Parathyroid adenoma (tissue), 2 donors: ENCODE measurements around the gene TCF25.

Source experiments
- H2AFZ ChIP-seq: fragments of 300-600 bp; sonication (generic); one replicate; pipeline ENCODE4 v1.7.0; 2017; ENCODE audit warnings: antibody characterized with exemption, mild to moderate bottlenecking
- H3K27ac ChIP-seq: fragments of 300-600 bp; sonication (generic); one replicate; pipeline ENCODE4 v1.7.0; 2017
- H3K27me3 ChIP-seq: fragments of 300-600 bp; sonication (generic); one replicate; pipeline ENCODE4 v1.7.0; 2017; ENCODE audit warnings: low read length; ENCODE audit not compliant: control insufficient read depth, insufficient read depth
- H3K36me3 ChIP-seq: fragments of 300-600 bp; sonication (generic); one replicate; pipeline ENCODE4 v1.7.0; 2017; ENCODE audit warnings: low read length; ENCODE audit not compliant: control insufficient read depth, insufficient read depth
- H3K4me1 ChIP-seq: fragments of 300-600 bp; sonication (generic); one replicate; pipeline ENCODE4 v1.7.0; 2017; ENCODE audit warnings: control low read depth
- H3K4me2 ChIP-seq: fragments of 300-600 bp; sonication (generic); one replicate; pipeline ENCODE4 v1.7.0; 2017; ENCODE audit warnings: low read length
- H3K4me3 ChIP-seq: fragments of 300-600 bp; sonication (generic); one replicate; pipeline ENCODE4 v1.7.0; 2017; ENCODE audit warnings: low read depth, low read length
- H3K79me2 ChIP-seq: fragments of 300-600 bp; sonication (generic); one replicate; pipeline ENCODE4 v1.7.0; 2017; ENCODE audit warnings: control low read depth
- H3K9ac ChIP-seq: fragments of 300-600 bp; sonication (generic); one replicate; pipeline ENCODE4 v1.7.0; 2017; ENCODE audit warnings: mild to moderate bottlenecking
- H3K9me3 ChIP-seq: fragments of 300-600 bp; sonication (generic); one replicate; pipeline ENCODE4 v1.7.0; 2017; ENCODE audit warnings: low read length; ENCODE audit not compliant: control insufficient read depth
- CTCF ChIP-seq: fragments of 300-600 bp; sonication (generic); IDR thresholded peaks from one replicate; pipeline ENCODE4 v1.7.0; 2017; ENCODE audit warnings: antibody characterized with exemption, mild to moderate bottlenecking
- donor health status: primary hyperparathyroidism.

TCF25 gene

GRCh38 chr16:89921131-89921701 is 47.8 kb downstream of the TCF25 start:
- Histone ChIP-seq H3K27ac (no peak overlapping the region), H3K27me3 (peaks cover 7% of the 10 kb centered on the region), H2AFZ (no peak overlapping the region), H3K36me3 (no peaks in the 10 kb centered on the region), H3K9ac (no peak overlapping the region), H3K9me3 (no peaks in the 10 kb centered on the region), H3K4me3 (no peak overlapping the region), H3K4me1 (peaks cover 15% of the 10 kb centered on the region), H3K79me2 (no peaks in the 10 kb centered on the region), H3K4me2 (no peak overlapping the region)
- no peak for TF ChIP-seq CTCF

GRCh38 chr16:89921702-89922476 is 48.5 kb downstream of the TCF25 start:
- H2AFZ ChIP-seq = no peak overlapping the region
- TF ChIP-seq CTCF = no peak
- no peak overlapping the region for H3K4me3 ChIP-seq
- no peaks in the 10 kb centered on the region for H3K9me3 ChIP-seq
- H3K4me2 ChIP-seq = no peak overlapping the region
- H3K27me3 ChIP-seq = peaks cover 7% of the 10 kb centered on the region
- H3K4me1 ChIP-seq = peaks cover 19% of the 10 kb centered on the region
- peak overlapping the region; percentile 22 for H3K27ac ChIP-seq
- H3K9ac ChIP-seq = no peak overlapping the region
- no peaks in the 10 kb centered on the region for H3K36me3 ChIP-seq
- H3K79me2 ChIP-seq = no peaks in the 10 kb centered on the region

- no peak overlapping the region for H3K9ac ChIP-seq
- H3K79me2 ChIP-seq = no peaks in the 10 kb centered on the region
- no peaks in the 10 kb centered on the region for H3K9me3 ChIP-seq
- peak overlapping the region; percentile 80 for H2AFZ ChIP-seq
- peak overlapping the region; percentile 33 for H3K4me3 ChIP-seq
- no peaks in the 10 kb centered on the region for H3K36me3 ChIP-seq
- peaks cover 19% of the 10 kb centered on the region for H3K4me1 ChIP-seq
- TF ChIP-seq CTCF = no peak
- H3K27me3 ChIP-seq = peaks cover 7% of the 10 kb centered on the region
- no peak overlapping the region for H3K27ac ChIP-seq
- H3K4me2 ChIP-seq = peak overlapping the region; percentile 37
These were observed 49.1 kb downstream of the TCF25 start for GRCh38 chr16:89922477-89922883.

- peak within 1 kb of the TSS; percentile 33 for H3K4me3 ChIP-seq
- TF ChIP-seq CTCF = no peak
- H3K27ac ChIP-seq = no peak within 1 kb of the TSS
- H3K36me3 ChIP-seq = no peaks in the 10 kb centered on the region
- H3K79me2 ChIP-seq = no peaks in the 10 kb centered on the region
- H3K9me3 ChIP-seq = no peaks in the 10 kb centered on the region
- H3K4me2 ChIP-seq = peak within 1 kb of the TSS; percentile 37
- H3K9ac ChIP-seq = no peak within 1 kb of the TSS
- peaks cover 7% of the 10 kb centered on the region for H3K27me3 ChIP-seq
- peaks cover 17% of the 10 kb centered on the region for H3K4me1 ChIP-seq
- H2AFZ ChIP-seq = peak within 1 kb of the TSS; percentile 80
These were observed 49.7 kb downstream of the TCF25 start, which contains the start of gene TUBB3 for GRCh38 chr16:89922884-89923639. TSS of gene TUBB3 (plus strand) at chr16:89923342. CDS start at chr16:89923402, 60 bp downstream.
